BJ (cell line): Measurements from ENCODE around the gene ZNF3. TPM values are rescaled to one million over a fixed set of nuclear protein-coding genes. Genes with fewer than 3 reads are reported as not detected.

ENCODE experiments used
- CTCF ChIA-PET: fragments of 350-600 bp; formaldehyde crosslinking; extraction: SDS; loops from one replicate; lab custom pipeline; 2021; ENCODE audit warnings: antibody characterized with exemption, inconsistent platforms; lab: Yijun Ruan, JAX
- POLR2A ChIA-PET: fragments of 300-600 bp; sonication (Branson Sonifier 250); formaldehyde crosslinking; extraction: SDS; loops from one replicate; lab custom pipeline; 2021; ENCODE audit warnings: antibody characterized with exemption; lab: Charles Lee
- DNase-seq: peaks from one replicate; pipeline ENCODE4 v3.0.0-alpha.2; 2011; ENCODE audit warnings: low read depth
- H3K27me3 ChIP-seq: 2 replicates; pipeline ENCODE4 v1.6.0; 2011; ENCODE audit warnings: low read length; ENCODE audit not compliant: control insufficient read depth, insufficient read depth
- H3K36me3 ChIP-seq: 2 replicates; pipeline ENCODE4 v1.5.1; 2011; ENCODE audit warnings: low read length; ENCODE audit not compliant: control insufficient read depth, insufficient read depth
- H3K4me3 ChIP-seq: 2 replicates; pipeline ENCODE4 v1.5.1; 2011; ENCODE audit warnings: low read depth, mild to moderate bottlenecking, control low read depth, low read length
- polyA plus RNA-seq: library from polyadenylated mRNA; depleted of rRNA; stranded (reverse); fragments of >200 nt; gene quantifications from 2 replicates; pipeline ENCODE4 v1.2.3, GENCODE V29; 2011
- TF ChIP-seq, protein P1 (sequence below): IDR thresholded peaks from 2 replicates; pipeline ENCODE4 v1.5.1; 2011; ENCODE audit warnings: low read depth, mild to moderate bottlenecking, control low read depth, inconsistent platforms, low read length, moderate library complexity; ENCODE audit not compliant: insufficient read depth

ZNF3 gene
- polyA plus RNA-seq, 1 experiment, result 17.4 TPM

DNA sequence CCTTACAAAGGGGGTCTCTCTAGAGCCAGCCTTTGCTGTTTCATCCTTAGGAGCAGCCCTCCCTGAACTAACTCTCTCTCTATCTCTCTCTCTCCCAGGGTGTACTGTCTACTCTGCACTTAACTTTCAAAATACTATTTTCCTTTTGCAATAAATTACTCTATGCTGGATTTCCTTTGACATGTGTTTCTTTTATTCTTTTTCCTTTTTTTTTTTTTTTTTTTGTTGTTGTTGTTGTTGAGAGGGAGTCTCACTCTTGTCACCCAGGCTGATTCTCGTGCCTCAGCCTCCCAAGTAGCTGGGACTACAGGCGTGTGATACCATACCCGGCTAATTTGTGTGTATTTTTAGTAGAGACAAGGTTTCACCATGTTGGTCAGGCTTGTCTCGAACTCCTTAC, 1.5 kb upstream of the ZNF3 start:
- ChIA-PET POLR2A (interaction anchor here (0.7 kb wide), 1 partner anchor 176 kb away, joined by 4 read pairs; no protein-coding TSS in a partner anchor), CTCF (interaction anchor here (0.6 to 1.7 kb wide), 7 partner anchors 12 to 91 kb away, joined by 3 to 6 read pairs (median 3); partner anchors contain the start of gene AP4M1)
- Histone ChIP-seq H3K36me3 (peaks cover 5% of the 10 kb centered on the region; the same call in 1 of the 2 replicates), H3K27me3 (no peaks in the 10 kb centered on the region), H3K4me3 (no peak overlapping the region)
- TF ChIP-seq, protein P1, sequence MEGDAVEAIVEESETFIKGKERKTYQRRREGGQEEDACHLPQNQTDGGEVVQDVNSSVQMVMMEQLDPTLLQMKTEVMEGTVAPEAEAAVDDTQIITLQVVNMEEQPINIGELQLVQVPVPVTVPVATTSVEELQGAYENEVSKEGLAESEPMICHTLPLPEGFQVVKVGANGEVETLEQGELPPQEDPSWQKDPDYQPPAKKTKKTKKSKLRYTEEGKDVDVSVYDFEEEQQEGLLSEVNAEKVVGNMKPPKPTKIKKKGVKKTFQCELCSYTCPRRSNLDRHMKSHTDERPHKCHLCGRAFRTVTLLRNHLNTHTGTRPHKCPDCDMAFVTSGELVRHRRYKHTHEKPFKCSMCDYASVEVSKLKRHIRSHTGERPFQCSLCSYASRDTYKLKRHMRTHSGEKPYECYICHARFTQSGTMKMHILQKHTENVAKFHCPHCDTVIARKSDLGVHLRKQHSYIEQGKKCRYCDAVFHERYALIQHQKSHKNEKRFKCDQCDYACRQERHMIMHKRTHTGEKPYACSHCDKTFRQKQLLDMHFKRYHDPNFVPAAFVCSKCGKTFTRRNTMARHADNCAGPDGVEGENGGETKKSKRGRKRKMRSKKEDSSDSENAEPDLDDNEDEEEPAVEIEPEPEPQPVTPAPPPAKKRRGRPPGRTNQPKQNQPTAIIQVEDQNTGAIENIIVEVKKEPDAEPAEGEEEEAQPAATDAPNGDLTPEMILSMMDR, result no peak
- no peak for DNase-seq

DNA sequence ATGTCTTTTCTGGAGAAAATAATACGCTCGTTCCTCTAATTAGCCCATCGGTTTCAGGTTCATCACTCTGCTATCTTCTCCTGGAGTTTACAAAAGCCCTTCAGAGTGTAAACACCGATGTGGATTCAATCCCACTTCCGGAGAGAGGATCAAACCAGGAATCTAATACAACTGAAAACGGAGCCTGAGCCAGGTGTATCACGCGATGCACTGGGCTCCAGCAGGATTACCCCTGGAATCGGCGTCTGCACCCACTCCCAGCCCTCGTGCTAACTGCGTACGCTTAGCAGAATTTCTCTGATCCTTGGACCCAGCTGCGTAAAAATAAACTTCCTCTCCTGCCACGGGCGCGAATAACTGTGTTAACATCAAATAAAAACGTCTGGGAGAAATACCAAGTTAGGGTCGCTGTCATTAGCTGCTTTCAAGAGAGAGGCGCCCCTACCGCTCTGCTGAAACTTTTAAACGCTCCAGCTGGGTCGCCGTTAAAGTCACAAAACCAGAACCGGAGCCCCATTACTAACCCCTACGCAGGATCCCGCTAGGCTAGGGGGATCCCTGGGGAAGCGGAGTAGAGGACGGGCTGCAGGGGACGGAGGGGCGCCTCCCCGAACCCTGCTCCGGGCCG, 502 bp downstream of the ZNF3 start:
- DNase-seq, result no peak
- ChIA-PET POLR2A (no interaction called here), CTCF (interaction anchor here (0.7 to 1.4 kb wide), 3 partner anchors 14 to 24 kb away, joined by 3 to 5 read pairs (median 3); partner anchors contain the start of genes AP4M1 and MCM7)
- TF ChIP-seq, protein P1, result no peak
- Histone ChIP-seq H3K27me3 (no peaks in the 10 kb centered on the region), H3K36me3 (peaks cover 13% of the 10 kb centered on the region), H3K4me3 (peak overlapping the region; percentile 99)

DNA sequence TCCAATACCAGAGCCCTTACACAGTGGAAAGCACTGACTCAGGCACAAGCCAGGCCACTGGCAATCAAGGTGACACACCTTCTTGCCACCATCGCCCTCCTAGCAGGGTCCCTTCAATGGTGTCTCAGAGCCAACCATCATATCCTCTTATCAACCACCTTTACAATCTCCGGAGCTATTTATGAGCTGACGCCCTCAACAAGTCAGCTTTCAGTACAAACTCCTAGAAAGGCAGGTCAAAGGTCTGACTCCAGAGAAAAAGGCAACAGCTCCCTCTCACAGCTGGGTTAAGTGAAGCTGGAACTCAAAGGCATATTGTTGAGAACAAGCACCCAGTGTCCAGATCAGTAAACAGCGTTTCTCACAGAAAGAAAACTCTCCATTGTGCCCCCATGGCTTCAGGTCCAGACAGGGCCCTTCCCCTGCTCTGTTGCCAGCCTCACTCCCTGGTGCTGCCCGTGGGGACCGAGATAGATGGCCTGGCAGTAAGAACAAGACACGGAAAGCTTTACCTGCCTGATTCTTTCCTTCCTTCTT, 2.4 kb downstream of the ZNF3 start:
- DNase-seq, result no peak
- H3K27me3 ChIP-seq, result no peaks in the 10 kb centered on the region
- H3K4me3 ChIP-seq, result no peak overlapping the region
- ChIA-PET CTCF (no interaction called here), POLR2A (no interaction called here)
- H3K36me3 ChIP-seq, result peaks cover 26% of the 10 kb centered on the region
- TF ChIP-seq, protein P1, result no peak

- DNase-seq, result no peak
- POLR2A ChIA-PET, result no interaction called here
- no peak overlapping the region for H3K4me3 ChIP-seq
- H3K27me3 ChIP-seq, result no peaks in the 10 kb centered on the region
- TF ChIP-seq, protein P1, result no peak
- peaks cover 39% of the 10 kb centered on the region for H3K36me3 ChIP-seq
- CTCF ChIA-PET, result no interaction called here
Measured at GRCh38 chr7:100077205-100077604, 4.3 kb downstream of the ZNF3 start.

- no peaks in the 10 kb centered on the region for H3K27me3 ChIP-seq
- TF ChIP-seq, protein P1, result no peak
- H3K36me3 ChIP-seq, result peaks cover 55% of the 10 kb centered on the region
- H3K4me3 ChIP-seq, result no peak overlapping the region
- POLR2A ChIA-PET, result no interaction called here
- DNase-seq, result no peak
- CTCF ChIA-PET, result interaction anchor here (1.0 kb wide), 1 partner anchor 81 kb away, joined by 4 read pairs; no protein-coding TSS in a partner anchor
Measured at GRCh38 chr7:100075418-100075817, 6.1 kb downstream of the ZNF3 start.
